Activated CD4-positive, alpha-beta T cell treated with anti-CD3 and anti-CD28 coated beads, Interleukin-2, amount 50 U/mL, for 16 hours (primary cell): ENCODE data around the gene SIT1.

ENCODE experiments used
- DNase-seq: peaks from one replicate; pipeline ENCODE4 v3.0.0-alpha.2; 2020

Gene SIT1, protein sequence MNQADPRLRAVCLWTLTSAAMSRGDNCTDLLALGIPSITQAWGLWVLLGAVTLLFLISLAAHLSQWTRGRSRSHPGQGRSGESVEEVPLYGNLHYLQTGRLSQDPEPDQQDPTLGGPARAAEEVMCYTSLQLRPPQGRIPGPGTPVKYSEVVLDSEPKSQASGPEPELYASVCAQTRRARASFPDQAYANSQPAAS

DNA sequence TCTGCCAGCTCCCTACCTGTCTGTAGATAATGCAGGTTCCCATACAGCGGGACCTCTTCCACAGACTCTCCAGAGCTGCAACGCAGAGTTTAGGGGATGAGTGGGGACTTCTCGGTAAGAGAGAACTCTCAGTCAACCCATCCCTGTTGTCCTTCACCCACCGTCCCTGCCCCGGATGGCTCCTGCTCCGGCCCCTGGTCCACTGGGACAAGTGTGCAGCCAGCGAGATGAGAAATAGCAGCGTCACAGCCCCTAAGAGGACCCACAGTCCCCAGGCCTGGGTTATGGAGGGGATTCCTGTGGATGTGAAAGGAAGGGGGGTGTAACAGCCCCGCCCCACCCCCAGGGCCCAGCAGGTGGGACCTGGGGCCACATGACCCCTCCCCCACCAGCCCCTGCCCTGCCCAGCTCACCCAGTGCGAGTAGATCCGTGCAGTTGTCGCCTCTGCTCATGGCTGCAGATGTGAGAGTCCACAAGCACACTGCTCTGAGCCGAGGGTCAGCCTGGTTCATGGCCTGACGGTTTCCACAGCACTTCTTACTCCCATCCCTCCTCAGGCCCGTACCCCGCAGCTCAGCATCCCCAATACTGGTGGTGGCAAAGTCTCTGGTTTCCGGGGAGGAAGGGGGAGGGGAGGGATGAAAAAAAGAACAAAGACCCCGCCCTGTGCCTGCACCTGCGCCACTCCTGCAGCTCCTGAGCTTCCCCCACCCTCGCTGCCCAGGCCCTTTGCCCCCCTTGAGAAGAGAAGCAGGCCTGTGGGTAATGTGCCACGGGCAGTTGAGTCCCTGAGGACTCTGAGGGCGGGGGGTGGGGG, at the start of gene SIT1:
TSS of gene SIT1 (minus strand) at position 591 of the 818 bp plus-strand sequence. CDS start at position 513, 78 bp downstream.
- DNase-seq: peak; percentile 47

DNA sequence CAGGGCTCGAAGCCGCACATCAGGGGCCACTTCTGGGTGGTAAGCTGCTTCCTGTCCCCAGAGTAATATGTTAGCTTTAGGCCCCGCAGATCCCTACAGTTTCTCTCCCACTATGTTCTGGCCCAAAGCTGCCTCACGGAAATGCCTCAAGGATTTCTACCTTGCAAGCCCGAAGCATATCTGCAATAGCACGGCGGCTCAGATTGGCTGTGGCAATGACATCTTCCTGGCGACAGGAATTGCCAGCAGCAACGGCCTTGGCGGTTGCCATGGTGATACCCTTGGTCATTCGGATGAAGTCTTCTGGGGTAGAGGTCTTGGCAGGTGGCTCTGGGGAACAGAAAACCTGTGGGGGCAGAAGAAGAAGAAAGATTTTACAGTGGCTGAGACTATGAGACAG, 49.3 kb upstream of the SIT1 start:
- DNase-seq: no peak

DNA sequence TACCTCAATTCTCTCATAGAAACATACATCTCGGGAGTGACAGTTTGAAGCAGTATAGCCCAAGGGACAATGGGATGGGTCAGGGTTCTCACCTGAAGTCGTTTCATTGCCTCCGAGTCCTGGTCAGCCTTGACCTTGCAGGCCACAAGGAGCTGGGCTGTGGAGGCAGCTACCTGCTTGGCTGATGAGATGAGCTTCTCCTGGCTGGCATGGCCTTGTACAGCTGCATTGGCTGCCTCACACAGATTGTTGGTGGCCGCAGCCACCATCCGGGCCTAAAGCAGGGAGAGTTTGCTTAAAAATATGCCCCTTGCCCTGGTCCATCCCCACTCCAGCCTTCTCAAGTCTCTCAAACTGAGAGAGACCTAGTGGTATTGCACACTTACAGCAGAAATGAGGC, 47.5 kb upstream of the SIT1 start:
- DNase-seq: no peak

DNA sequence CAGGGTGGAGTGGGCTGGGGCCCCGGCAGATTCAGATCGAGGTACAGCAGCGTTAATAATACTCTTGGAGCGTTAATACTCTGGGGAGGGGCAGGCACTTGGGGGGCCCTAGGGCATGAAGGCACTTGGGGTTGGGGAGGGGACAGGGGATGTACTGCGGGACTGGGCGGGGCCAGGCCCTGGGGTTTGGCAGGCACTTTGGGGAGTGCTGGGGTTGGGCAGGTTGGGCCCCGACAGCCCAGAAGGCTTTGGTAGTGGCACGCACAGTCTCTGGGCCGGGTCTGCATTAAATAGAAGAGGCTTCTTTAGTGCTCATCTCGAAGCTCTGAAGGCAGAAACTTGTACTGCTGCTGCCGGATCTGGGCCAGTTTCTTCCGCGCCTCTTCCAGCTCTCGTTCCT, 46.8 kb upstream of the SIT1 start:
- no peak for DNase-seq

DNA sequence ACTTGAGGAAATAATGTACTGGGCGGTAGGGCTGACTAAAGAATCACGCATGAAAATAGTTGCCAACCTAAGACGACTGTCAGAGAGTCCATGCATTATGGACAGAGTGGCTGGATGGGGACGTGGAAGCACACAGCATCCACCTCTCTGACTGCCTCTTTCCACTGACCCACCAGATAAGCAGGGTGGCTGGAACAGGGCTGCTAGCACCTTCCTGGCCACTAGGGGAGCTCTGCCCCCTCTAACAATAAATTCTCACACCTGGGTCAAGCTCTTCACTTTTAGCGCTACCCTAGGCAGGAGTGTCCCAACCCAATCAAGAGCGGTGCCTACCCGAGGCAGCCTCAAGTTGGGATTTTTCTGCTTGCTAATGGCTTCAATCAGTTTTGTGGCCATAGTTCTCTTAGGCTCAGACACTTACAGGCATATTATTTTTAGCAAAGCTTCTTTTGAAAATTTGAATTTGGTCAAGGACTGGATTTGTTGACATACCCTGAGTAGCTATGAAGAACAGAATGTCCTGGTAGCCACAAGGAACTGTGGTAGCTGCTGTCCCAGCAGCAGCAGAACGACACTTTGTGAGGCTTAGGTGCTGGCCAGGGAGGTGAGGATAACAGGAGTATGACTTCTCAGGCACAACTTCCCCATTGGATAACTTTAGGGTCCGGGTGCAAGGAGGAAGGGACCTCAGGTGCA, 45.9 kb upstream of the SIT1 start:
- DNase-seq: peak; percentile 57

DNA sequence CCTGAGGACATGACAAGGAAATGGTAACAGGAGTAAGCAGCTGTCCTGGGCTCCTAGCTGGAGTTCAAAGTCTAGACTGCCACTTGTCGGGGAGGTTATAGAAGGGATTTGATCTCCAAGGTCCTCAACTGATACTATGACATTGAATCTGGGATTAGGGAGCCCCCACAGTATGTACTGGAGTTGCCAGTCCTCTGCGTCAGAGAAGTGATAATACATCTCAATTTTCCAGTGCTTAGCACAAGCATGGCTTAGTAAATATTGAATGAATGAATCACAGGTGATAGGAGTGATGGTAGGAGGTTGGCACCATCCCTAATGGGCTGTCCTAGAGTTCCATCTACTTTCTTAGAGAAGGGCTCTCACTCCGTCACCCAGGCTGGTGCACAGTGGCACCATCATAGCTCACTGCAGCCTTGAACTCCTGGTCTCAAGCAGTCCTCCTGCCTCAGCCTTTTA, 45.2 kb upstream of the SIT1 start:
- DNase-seq: no peak

DNA sequence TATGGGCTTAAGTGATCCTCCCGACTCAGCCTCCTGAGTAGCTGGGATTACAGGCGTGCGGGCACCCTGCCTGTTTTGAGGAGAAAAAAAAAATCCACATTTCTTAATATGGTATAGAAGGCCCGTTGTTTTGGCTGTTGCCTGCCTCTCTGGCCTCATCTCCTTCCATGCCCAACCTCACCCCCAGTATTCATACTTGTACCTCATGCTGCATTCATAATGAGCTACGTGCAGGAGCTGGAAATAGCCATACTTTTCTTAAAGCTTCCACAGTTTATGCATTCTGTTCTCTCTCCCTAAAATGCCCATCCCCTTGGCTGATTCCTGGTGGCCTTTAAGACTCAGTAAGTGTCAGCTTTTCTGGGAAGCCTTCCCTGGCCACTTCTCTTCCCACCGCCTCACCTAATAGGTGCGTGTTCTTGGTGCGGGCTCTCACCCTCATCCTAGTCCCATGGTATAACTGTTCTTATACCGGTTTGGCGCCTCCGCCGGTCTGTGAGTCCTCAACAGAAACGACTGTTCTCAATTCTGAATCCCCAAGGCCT, 41.1 kb upstream of the SIT1 start:
- no peak for DNase-seq

DNA sequence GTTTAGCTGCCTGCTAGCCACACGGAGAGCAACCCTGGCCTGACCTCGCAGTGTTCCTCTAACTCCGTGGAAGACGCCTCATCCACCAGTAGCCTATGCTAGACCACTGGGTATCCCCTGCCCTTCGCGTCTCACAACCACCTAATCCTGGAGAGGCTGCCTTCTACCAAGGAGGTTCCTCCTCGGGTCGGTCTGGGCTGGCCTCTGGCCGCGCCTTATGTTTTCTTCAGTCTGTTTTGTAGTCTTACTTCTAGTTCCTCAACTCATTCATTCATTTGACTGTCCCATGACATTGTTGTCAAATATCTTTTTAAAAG, 40.6 kb upstream of the SIT1 start:
- no peak for DNase-seq

DNA sequence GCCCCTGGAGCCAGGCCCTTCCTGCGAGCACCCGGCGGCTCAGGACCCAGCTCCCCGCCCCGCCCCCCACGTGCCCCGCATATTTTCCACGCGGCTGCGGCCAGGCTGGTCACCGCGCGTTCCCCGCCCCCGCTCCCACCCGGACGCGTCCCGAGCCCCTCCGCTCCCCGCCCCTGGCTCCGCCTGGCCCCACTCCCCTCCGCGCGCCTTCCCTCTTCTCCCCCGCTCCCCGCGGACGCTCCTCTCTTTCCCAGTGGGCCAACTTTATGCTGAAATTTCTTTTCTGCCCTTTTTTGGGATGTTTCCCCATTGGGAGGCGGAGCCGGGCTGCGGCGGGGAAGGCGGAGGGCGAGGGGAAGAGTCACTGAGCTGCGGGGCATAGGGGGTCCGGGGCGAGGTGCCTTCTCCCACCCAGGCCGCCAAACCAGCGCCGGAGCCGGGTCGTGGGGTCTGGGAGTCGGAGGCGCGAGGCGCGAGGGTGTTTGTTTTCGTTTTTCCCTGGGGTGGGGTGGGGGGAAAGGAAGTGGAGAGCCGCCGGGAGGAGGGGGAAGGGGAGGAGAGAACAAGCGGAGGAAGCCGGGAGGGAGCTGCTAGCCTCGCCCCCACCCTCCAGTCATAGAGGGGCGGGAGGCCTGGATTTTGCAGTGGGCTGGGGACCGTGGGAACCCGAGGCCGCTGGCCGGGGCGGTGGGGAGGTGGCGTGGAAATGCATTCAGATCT, 40.0 kb upstream of the SIT1 start:
- peak; percentile 11 for DNase-seq

DNA sequence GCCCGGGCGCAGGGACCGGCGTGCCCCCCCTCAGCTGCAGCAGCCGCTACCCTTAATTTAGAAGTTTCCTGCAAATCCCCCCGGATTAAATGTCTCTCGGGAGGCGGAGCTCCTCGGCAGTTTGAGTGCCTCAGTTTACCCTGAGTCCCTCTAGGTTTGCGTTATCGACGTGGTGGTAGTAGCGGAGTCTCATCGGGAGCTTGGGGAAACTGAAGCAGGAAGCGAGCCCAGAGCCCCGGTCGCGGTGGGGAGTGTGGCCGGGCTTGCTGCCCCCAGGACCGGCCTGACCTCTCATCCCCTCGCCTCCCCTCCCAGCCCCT, 39.5 kb upstream of the SIT1 start:
- DNase-seq: no peak

DNA sequence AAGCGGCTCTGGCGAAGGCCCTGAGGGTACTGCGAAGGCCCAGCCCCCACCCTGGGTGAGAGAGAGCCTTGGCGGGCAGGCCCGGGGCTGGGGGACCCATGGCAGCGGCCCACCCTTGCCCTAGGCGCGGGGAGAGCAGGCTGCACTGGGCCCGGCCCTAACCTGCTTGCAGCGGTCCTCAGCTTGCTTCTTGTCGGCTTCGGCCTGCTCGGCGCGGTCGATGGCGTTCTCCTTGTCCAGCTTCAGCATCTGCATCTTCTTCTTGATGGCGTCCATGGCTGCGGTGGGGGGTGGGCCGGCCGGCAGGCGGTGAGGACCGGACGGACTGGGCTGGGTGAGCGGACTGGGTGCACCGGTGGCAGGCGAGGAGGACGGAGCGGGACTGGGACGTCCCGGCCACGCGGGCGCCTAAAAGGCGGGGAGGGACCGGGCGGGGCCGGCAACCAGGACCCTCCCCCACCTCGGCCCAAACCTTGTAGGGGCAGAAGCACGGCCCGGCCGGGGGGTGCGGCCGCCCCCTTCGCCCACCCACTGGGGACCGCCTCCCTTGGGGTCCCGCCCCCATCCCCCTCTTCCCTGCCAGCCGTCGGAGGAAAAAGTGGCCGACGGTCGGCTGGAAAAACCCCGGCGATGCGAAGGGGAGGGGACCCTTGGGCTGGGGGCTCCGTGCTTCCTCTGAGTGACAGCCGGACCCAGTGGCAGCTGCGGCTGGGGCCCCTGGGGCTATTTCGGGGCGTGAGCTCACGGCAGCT, 39.0 kb upstream of the SIT1 start, which contains the start of gene TPM2:
TSS of gene TPM2 (minus strand) at position 384 of the 752 bp plus-strand sequence. CDS start at position 276, 108 bp downstream.
- no peak for DNase-seq

DNA sequence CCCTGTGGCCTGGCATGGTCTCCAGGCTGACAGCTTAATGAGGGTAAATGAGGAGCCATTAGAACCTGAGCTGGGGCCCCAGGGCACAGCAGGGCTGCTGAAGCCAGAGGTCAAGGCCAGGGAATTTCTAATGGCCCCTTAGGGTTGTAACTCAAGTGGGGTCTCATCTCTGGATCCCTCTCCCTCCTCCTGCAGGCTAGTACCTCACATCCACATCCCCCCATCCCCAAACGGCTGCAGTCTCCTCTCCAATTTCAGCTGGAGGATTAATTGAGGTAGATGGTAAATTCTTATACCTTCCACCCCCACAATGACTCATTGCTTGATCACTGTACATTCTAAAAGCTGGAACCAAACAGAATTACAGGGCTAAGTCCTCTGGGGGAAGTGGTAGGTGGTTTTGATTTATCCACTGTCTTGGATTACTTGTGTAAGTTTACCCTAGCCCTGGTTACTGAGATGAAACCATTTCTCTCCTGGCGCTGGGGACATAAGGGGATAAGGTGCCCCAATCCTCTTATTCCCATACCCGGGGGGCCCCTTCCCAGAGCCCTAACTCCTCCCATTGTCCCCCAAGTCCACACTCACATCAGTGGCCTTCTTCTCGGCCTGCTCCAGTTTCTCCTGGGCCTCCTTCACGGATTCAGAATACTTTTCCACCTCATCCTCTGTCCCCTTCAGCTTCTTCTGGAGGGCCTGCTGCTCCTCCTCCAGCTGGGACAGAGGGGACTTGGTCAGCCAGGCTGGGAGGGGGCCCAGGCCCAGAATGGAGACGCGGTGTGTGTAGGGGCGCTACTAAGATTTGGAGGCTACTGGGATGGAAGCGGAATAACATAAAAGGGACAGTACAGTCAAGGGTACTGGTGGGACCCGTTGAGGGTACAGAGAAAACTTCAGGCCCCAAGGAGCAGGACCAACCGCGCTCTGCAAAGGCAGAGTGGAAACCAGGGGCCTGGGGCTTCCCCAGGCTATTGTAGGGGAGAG, 38.1 kb upstream of the SIT1 start:
- peak; percentile 40 for DNase-seq

DNA sequence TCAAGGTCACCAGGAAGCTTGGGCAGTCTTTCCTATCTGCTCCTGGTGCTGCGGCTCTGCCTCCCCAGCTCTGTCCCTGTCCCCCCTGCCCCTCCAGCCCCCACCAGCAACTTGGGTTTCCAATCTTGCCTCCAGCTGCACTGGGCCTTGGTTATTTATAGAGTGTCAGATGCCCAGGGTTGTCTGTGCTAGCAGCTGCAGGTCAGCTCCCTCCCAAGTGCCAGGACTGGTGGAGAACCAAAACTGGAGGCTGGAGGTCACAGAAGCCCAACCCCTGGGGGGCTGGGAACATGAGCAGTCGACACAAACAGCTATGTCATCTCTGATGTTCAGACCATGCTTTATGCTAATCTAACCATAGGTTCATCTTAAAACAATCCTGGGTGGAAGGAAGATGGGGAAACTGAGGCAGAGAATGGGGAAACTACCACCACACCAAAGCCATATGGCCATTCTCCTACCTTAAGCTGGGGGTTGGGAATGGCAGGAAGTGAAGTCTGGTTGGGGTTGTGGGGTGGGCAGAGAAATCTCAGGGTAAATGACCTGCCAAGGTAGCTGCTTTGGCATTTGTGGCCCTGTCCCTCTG, 37.3 kb upstream of the SIT1 start:
- DNase-seq: no peak

DNA sequence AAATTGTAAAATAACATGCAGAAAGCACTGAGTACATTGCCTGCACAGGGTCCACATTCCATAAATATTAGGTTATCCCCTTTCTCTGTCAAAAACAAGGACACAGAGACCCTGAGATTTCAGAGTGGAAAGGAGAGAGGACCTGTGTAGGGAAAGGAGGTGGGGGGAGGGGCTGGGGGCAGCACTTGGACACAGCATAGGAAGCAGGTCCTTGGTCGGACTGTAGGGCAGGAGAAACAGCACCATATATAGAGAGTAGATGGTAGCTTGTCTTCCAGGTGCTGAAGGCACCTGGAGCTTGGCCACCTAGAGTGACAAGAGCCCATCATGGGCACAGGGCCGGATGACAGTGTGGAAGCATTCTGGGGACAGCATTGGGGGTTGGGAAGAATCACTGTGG, 36.6 kb upstream of the SIT1 start:
- no peak for DNase-seq

DNA sequence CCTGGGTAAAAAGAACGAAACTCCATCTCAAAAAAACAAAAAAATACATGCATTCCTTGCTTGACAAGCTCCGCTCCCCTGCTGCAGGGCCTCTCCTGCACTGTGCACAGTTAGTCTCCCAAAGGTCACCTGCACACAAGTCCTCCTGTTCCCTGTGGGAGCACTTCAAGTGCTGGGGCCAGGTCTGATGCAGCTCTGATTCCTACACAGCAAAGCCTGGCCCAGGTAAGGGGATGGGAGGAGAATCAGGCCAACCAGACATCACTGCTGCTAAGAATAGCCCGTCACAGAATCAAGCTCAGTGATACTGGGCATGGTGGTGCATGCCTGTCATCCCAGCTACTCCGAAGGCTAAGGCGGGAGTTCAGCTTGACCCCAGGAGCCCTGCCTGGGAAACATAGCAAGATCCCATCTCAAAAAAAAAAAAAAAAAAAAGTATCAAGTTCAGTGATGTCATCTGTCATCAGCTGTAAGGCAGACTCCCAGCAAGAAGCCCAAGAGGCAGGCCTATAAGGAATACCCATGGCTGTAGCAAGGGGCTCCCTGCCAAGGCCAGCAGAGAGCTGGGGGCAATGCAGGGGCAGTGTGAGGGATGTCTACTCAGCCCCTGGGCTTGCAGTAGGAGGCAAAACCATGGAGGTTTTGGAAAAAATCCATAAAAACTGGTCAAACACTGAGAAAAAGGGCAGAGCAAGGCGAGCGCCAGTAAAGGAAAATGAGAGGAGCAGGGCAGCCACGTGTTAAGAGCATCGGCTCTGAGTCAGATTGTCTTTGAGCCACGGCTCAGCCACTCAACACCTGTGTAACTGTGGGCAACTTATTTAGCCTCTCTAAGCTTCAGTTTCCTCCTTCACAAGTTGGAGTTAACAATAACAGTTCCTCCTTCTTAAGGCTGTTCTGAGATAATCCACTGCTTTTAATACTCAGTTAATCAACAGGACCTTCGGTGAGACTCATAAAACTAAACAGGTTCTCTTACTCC, 35.8 kb upstream of the SIT1 start:
- no peak for DNase-seq

DNA sequence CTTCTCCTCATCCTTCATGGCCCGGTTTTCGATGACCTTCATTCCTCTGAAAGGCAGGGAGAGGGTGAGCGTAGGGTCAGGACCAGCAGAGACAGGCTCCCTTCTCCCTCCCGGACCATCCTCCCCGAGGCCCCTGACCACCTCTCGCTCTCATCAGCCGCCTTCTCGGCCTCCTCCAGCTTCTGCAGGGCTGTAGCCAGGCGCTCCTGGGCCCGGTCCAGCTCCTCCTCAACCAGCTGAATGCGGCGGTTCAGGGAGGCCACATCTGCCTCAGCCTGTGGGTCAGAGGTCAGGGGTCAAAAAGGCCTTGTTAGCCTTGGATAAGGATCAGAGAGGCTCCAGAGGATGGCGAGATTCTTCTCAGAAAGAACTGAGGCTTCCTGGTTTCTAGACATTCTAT, 34.8 kb upstream of the SIT1 start:
- DNase-seq: no peak

DNA sequence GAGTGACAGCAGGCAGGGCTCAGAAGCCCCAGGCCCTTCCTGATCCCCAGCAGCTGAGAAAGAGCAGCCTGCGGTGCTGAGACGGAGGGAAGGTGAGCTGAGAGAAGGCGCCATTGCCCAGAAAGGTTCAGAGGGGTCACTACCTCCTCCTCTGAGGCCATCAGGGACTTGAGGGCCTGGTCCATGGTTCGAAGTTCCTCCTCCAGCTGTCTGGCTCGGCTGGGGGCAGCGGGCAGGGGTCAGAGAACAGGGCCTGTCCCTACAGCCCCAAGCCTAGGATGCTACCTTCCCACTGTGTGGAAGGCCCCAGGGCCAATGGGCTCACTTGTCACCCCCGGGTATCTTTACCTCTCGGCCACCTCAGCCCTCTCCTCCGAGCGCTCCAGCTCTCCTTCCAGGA, 34.2 kb upstream of the SIT1 start:
- DNase-seq: no peak

DNA sequence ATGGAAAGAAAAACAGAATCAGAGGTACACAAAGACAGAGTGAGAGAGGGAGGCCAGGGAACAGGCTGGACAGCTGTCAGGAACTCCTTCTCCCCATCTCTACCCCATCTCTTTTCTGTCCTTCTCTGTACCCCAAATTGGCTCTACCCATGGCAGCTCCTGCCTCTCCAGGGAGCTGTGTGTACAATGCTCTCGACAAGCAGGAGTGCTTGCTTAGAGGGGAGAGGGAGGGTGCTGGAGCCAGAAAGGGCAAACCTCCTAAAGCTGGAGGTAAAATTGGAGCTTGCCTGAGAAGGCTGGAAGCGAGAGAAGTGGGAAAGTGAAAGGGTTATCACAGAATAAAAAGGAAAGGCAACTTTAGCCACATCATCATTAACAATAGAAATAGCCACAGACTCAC, 32.6 kb upstream of the SIT1 start:
- DNase-seq: no peak

DNA sequence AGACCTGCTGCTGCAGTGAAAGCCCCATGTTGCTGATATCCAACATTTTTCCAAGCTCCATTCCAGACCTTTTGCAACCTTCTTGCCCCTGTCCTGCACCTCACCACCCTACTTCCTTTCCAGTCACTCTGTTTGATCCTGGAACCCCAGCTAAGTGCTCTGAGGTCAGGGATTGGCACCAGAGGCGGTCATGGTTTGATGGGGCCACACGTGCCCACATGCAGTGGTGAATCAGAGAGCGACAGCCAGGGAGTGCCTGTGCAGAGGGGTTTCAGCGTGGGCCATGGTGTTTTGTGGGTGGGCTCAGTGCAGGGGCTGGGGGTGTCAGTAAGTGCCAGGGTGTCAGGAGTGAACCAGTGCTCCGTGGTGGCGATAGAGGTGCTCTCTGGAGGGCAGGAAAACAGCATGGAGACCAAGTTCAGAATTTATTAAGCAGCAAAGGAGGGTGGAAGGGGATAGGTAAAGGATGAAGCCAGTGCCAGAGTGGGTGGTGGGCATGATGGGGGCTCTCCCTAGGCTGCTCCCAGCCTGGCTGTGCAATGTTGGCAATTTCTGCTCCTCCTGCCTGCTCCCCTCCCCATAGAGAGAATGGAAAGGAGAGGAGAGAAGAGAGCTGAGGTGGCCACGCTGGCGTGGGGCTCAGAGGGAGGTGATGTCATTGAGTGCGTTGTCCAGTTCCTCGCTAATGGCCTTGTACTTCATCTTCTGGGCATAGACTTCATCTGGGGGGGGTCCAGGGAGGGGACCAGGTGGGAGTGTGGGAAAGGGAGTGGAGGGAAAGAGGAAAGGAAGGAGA, 32.0 kb upstream of the SIT1 start:
- no peak for DNase-seq
